ENCODE measurements around the gene CIITA.
"Not testable (repeated sequence)": the region's sequence is repeated elsewhere in the genome, so short reads cannot be mapped to it uniquely, and the experiment has no call there.

The CIITA gene

DNA sequence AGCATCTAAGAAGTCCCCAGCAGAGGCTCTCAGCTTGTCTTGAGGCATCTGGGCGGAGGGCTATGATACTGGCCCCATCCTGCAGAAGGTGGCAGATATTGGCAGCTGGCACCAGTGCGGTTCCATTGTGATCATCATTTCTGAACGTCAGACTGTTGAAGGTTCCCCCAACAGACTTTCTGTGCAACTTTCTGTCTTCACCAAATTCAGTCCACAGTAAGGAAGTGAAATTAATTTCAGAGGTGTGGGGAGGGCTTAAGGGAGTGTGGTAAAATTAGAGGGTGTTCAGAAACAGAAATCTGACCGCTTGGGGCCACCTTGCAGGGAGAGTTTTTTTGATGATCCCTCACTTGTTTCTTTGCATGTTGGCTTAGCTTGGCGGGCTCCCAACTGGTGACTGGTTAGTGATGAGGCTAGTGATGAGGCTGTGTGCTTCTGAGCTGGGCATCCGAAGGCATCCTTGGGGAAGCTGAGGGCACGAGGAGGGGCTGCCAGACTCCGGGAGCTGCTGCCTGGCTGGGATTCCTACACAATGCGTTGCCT is at the start of gene CIITA:
Gene CIITA, plus strand, starts transcription at position 404 of the 543 bp plus-strand sequence. Its CDS starts 129 bp downstream, at position 533.
- peak; percentile 49 for DNase-seq (ENCODE audit: low read depth)

DNA sequence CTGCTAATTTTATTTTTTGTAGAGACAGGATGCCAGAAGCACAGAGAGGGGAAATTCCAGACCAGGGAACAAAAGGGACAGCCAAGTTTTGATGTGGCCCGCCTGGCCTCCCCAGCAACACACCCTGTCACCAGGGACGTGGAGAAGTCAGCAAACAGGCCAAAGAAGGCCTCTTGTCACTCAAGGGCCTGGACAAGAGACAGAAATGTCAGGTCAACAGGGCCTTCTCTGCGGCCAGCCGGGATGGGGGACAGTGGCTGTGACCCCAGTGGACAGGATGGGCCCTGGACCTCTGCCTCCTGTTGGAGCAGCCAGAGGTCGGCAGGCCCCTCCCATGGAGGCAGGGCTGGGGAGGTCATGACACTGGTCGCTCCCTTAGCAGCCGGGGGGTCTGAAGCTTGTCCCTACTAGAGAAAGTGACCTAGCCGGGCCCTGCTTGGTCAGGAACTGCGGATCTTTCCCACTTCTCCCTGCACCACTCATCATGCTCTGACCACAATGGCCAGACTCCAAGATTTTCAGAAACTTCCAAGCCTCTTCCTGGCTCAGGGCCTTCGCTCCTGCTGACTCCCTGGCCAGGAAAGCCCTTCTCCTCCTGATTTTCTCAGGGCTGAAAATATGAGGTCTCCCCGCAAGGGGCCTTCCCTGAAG is 49.2 kb upstream of the CIITA start:
- DNase-seq (ENCODE audit: low read depth), result peak; percentile 79

- DNase-seq (ENCODE audit: low read depth), result peak; percentile 70
These were observed 48.1 kb upstream of the CIITA start for GRCh38 chr16:10828851-10829366.

DNA sequence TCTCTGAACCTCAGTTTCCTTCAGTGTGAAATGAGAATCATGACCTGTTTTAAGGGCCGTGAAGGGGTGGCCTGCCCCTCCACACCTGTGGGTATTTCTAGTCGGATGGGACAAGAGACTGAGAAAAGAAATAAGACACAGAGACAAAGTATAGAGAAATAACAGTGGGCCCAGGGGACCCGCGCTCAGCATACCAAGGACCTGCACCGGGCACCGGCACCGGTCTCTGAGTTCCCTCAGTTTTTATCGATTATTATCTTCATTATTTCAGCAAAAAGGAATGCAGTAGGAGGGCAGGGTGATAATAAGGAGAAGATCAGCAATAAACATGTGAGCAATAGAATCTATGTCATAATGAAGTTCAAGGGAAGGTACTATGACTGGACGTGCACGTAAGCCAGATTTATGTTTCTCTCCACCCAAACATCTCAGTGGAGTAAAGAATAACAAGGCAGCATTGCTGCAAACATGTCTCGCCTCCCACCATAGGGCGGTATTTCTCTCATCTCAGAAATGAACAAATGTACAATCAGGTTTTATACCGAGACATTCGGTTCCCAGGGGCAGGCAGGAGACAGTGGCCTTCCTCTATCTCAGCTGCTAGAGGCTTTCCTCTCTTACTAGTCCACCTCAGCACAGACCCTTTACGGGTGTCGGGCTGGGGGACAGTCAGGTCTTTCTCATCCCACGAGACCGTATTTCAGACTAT is 47.5 kb upstream of the CIITA start:
- DNase-seq (ENCODE audit: low read depth), result not testable (repeated sequence)

DNA sequence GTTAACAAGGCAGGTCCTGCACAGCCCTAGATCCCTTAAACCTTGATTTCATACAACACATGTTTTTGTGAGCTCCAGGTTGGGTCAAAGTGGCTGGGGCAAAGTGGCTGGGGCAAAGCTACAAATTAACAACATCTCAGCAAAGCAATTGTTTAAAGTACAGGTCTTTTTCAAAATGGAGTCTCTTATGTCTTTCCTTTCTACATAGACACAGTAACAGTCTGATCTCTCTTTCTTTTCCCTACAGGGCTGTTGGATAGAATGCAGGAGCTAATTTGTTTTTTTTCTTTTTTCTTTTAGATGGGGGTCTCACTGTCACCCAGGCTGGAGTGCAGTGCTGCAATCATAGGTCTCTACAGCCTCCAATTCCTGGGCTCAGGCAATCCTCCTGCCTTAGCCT is 46.8 kb upstream of the CIITA start:
- DNase-seq (ENCODE audit: low read depth), result not testable (repeated sequence)

- no peak for DNase-seq (ENCODE audit: low read depth)
These were observed 44.8 kb upstream of the CIITA start for GRCh38 chr16:10831894-10832886.

- DNase-seq (ENCODE audit: low read depth), result no peak
These were observed 43.7 kb upstream of the CIITA start for GRCh38 chr16:10833271-10833670.

- DNase-seq (ENCODE audit: low read depth), result no peak
These were observed 42.9 kb upstream of the CIITA start for GRCh38 chr16:10834130-10834529.

DNA sequence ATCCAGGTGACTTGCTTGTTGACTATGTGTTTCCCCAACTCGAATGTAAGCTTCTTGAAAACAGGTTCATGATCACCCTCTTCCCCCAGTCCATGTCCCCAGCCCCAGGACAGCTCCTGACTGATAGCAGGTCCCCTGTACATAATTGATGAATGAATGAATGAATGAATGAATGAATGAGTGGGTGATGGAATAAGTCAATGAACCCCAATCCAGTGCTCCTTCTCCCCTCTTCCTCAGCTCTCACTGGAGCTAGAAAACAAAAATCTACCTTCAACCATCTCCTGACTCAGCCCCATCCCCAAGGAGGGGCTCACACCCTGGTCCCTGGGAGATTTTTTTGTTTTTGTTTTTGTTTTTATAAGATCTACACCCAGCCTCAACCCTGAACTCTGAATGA is 42.2 kb upstream of the CIITA start:
- DNase-seq (ENCODE audit: low read depth), result no peak

- no peak for DNase-seq (ENCODE audit: low read depth)
These were observed 41.6 kb upstream of the CIITA start for GRCh38 chr16:10835281-10835931.

DNA sequence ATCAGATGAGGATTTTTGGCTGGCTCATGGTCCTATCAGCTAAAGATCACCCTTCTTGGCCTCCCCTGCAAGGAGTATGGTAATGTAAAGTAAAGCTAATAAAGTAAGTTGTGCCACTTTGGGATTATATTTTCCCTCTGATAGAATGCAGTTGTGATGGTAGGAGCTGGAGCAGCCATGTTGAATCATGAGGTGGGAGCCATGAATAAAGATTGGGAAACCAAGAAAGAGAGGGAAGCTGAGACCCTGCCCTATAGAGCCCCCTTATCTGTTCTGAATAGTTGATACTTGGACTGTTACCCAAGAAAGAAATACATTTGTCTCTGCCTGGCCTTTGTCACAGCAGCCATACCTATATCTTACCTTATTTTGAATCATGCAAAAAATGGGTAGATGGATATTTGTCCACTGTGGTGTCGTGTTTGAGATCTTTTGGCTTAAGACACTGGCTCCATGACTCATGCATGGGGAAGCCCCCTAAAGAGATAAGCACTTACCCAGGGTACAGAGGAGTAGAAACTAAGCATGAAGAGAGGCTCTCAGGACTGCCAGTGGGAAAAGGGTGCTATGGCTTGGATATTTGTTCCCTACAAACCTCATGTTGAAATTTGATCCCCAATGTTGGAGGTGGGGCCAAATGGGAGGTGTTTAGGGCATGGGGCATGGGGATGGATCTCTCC is 40.7 kb upstream of the CIITA start:
- no peak for DNase-seq (ENCODE audit: low read depth)

- no peak for DNase-seq (ENCODE audit: low read depth)
These were observed 38.3 kb upstream of the CIITA start for GRCh38 chr16:10838621-10839278.

GRCh38 chr16:10839279-10839666 is 37.7 kb upstream of the CIITA start:
- DNase-seq (ENCODE audit: low read depth), result no peak

DNA sequence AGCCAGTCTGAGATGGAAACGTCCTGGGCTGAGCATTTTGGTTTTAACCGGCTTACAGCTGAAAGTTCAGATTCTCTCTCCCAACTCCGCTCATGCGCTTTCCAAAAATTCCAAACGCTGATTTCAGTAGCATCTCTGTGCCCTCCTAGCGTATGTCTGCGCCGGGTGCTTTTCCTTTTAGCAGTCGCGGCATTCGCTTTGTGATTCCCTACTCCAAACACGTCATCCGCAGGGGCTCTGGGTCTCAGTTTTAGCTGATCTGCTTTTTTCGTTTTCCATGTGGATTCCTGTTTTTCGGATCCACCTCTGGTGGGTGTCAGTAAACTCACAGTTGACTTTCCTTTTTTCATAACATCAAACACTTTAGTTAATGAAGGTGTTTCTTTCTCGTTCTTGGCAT is 36.3 kb upstream of the CIITA start:
- DNase-seq (ENCODE audit: low read depth), result no peak

DNA sequence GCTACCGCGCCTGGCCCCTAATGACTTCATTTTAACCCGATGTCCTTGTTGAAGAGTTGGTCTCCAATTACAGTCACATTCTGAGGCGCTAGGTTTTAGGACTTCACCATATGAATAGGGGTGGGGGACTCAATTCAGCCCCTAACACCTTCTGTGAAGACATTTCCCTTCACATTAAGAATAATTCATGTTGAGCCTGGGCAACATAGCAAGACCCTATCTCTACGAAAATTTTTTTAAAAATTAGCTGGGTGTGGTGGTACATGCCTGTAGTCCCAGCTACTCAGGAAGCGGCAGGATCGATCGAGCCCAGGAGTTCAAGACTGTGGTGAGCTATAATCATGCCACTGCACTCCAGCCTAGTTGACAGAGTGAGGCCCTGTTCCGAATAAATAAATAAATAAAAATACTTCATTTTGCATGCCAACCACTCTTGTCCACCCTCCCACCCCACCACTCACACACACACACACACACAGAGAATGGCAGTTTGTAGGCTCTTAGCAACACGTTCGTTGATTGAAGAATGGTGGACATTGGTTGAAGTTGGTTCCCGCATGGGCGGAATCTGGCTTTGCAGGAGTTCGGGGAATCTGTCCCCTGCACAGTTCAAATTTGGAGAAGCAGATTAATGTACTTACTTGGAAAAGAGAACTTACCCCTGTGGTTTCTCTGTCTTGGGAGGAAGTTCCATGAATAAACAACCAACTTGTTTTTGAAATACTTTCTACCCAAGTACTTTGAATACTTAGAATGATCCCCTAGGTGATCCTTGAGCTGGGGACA is 30.6 kb upstream of the CIITA start:
- DNase-seq (ENCODE audit: low read depth), result no peak

DNA sequence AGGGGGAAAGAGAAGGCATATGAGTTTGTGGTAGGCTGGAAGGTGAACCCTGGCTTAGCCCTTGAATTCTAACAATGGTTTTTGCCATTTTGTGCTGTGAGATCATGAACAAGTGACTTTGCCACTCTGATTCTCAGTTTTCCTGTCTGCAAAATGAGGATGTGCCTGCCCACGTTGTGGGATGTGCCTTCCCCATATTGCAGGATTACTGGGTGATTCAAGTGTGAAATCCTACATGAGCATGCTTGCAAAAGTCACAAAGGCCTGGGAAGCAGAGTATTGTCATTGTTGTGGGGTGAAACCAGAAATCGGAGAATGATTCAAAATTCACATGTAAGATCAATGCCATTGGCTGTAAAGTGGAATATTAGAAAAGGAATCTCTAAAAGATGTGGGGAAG is 29.8 kb upstream of the CIITA start:
- DNase-seq (ENCODE audit: low read depth), result no peak

- DNase-seq (ENCODE audit: low read depth), result no peak
These were observed 27.1 kb upstream of the CIITA start for GRCh38 chr16:10849736-10850477.

DNA sequence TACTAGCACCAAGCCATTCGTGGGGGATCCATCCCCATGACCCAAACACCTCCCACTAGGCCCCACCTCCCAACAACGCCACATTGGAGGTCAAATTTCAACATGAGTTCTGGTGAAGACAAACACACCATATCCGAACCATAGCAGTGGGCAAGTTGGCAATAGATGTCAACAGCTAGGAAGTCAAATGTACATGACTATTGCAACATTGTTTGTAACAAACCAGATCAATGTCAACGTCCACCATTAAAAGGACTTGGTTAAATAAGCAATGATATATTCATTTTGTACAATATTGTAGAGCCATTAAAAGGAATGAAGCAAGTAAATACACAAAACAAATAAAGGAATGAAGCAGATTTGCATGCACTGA is 26.5 kb upstream of the CIITA start:
- DNase-seq (ENCODE audit: low read depth), result no peak

- no peak for DNase-seq (ENCODE audit: low read depth)
These were observed 25.5 kb upstream of the CIITA start for GRCh38 chr16:10851512-10851911.

Data from GM04503 (cell line).